A549 (cell line): ENCODE data around the gene OR2J3. TPM values are rescaled to one million over a fixed set of nuclear protein-coding genes. Genes with fewer than 3 reads are reported as not detected.
"Not testable (repeated sequence)": the region's sequence is repeated elsewhere in the genome, so short reads cannot be mapped to it uniquely, and the experiment has no call there.

Source experiments
- ATAC-seq, 2 experiments: fragments of 200-7000 bp in 1 of 2; fragments of >200 bp in 1 of 2; cut with Nextera tagmentation in 1 of 2; cut with Tn5 transposase in 1 of 2; 3 replicates each; pipeline versions ENCODE4 v1.8.0 to v1.9.1; 2018 to 2020; ENCODE audit warnings: mild to moderate bottlenecking in 1 of 2, moderate library complexity in 1 of 2
- CTCF ChIA-PET: fragments of 300-600 bp; sonication (Branson Sonifier 250); formaldehyde crosslinking; extraction: SDS; loops from one replicate; lab custom pipeline; 2021; ENCODE audit warnings: antibody characterized with exemption, inconsistent platforms; lab: Yijun Ruan, JAX
- POLR2A ChIA-PET: fragments of 350-600 bp; formaldehyde crosslinking; extraction: SDS; loops from one replicate; lab custom pipeline; 2021; ENCODE audit warnings: antibody characterized with exemption, inconsistent platforms; lab: Yijun Ruan, JAX
- DNase-seq, 2 experiments: peaks; one replicate each; pipeline versions ENCODE4 v3.0.0 to v3.0.0-alpha.2; 2011 to 2016; ENCODE audit warnings: low read depth in 1 of 2, low spot score in 1 of 2
- FAIRE-seq: peaks from 2 replicates; lab custom pipeline; 2011; peaks lifted over from hg19 to GRCh38; lab: Jason Lieb, UNC
- H3K27ac ChIP-seq, 2 experiments: fragments of >200 bp; sonication (Bioruptor Twin); formaldehyde crosslinking; 3 replicates each; pipeline ENCODE4 v1.5.1; 2016 to 2017
- H3K4me1 ChIP-seq: fragments of >200 bp; sonication (Bioruptor Twin); formaldehyde crosslinking; 3 replicates; pipeline ENCODE4 v1.6.1; 2016
- H3K4me2 ChIP-seq: fragments of >200 bp; sonication (Bioruptor Twin); formaldehyde crosslinking; 3 replicates; pipeline ENCODE4 v1.6.1; 2016
- H3K4me3 ChIP-seq: fragments of >200 bp; sonication (Bioruptor Twin); formaldehyde crosslinking; 3 replicates; pipeline ENCODE4 v1.5.1; 2016
- H3K9me3 ChIP-seq: fragments of >200 bp; sonication (Bioruptor Twin); formaldehyde crosslinking; 3 replicates; pipeline ENCODE4 v1.6.1; 2016
- BCL3 ChIP-seq: fragments of >200 bp; sonication (Bioruptor Twin); formaldehyde crosslinking; IDR thresholded peaks from 3 replicates; pipeline ENCODE4 v1.6.1; 2016
- BHLHE40 ChIP-seq: IDR thresholded peaks from 2 replicates; pipeline ENCODE4 v1.6.1; 2012; ENCODE audit warnings: low read depth, low read length, inconsistent platforms
- CBX2 ChIP-seq: fragments of 200-600 bp; sonication (generic); IDR thresholded peaks from 2 replicates; pipeline ENCODE4 v1.6.1; 2016; ENCODE audit warnings: low read depth, mild to moderate bottlenecking, borderline replicate concordance
- CBX8 ChIP-seq: fragments of 200-600 bp; sonication (generic); IDR thresholded peaks from 2 replicates; pipeline ENCODE4 v1.6.1; 2016
- CHD4 ChIP-seq: fragments of 200-600 bp; sonication (generic); IDR thresholded peaks from 2 replicates; pipeline ENCODE4 v1.6.1; 2016; ENCODE audit warnings: antibody characterized with exemption, mild to moderate bottlenecking, borderline replicate concordance
- EHMT2 ChIP-seq: fragments of 200-600 bp; sonication (generic); IDR thresholded peaks from 2 replicates; pipeline ENCODE4 v1.6.1; 2016; ENCODE audit warnings: antibody characterized with exemption, low read depth, mild to moderate bottlenecking, moderate library complexity
- EP300 ChIP-seq, 2 experiments: fragments of >200 bp; sonication (Bioruptor Twin); formaldehyde crosslinking; IDR thresholded peaks; 2 replicates in 1 of 2; 3 replicates in 1 of 2; pipeline ENCODE4 v1.6.1; 2016 to 2017
- ESRRA ChIP-seq: fragments of 150-350 bp; IDR thresholded peaks from 2 replicates; pipeline ENCODE4 v1.6.1; 2014; ENCODE audit warnings: mild to moderate bottlenecking, low read length, borderline replicate concordance
- FOSB ChIP-seq: fragments of 250-450 bp; sonication (Bioruptor Pico); IDR thresholded peaks from 2 replicates; pipeline ENCODE4 v1.5.0; 2020; ENCODE audit warnings: mild to moderate bottlenecking, moderate library complexity
- FOSL2 ChIP-seq, 2 experiments: fragments of 450-650 bp in 1 of 2; fragments of >200 bp in 1 of 2; sonication (Bioruptor Twin) in 1 of 2; formaldehyde crosslinking; IDR thresholded peaks; 2 replicates each; pipeline versions ENCODE4 v1.5.0 to v1.6.1; 2016 to 2020; ENCODE audit warnings: mild to moderate bottlenecking in 1 of 2, moderate library complexity in 1 of 2
- HOXA7 ChIP-seq: fragments of 250-450 bp; sonication (Bioruptor Pico); IDR thresholded peaks from 2 replicates; pipeline ENCODE4 v1.5.0; 2020; ENCODE audit warnings: mild to moderate bottlenecking, moderate library complexity
- MAFK ChIP-seq: fragments of 450-650 bp; IDR thresholded peaks from 2 replicates; pipeline ENCODE4 v1.6.1; 2014; ENCODE audit not compliant: partially characterized antibody
- MAZ ChIP-seq: fragments of 150-350 bp; IDR thresholded peaks from 2 replicates; pipeline ENCODE4 v1.6.1; 2014; ENCODE audit warnings: antibody characterized with exemption, low read depth, low read length, borderline replicate concordance
- MYC ChIP-seq: IDR thresholded peaks from 2 replicates; pipeline ENCODE4 v1.6.1; 2012; ENCODE audit warnings: mild to moderate bottlenecking, inconsistent platforms, low read length, improper control_type of control experiment, borderline replicate concordance
- NR3C1 ChIP-seq: fragments of >200 bp; sonication (Bioruptor Twin); formaldehyde crosslinking; IDR thresholded peaks from 3 replicates; pipeline ENCODE4 v1.6.1; 2017
- PBX3 ChIP-seq: IDR thresholded peaks from 2 replicates; pipeline ENCODE4 v1.6.1; 2012
- PHF8 ChIP-seq: fragments of 200-600 bp; sonication (generic); IDR thresholded peaks from 2 replicates; pipeline ENCODE4 v1.6.1; 2016; ENCODE audit warnings: low read depth, mild to moderate bottlenecking, antibody characterized with exemption, moderate library complexity, borderline replicate concordance
- POLR2AphosphoS2 ChIP-seq: conservative IDR thresholded peaks from 2 replicates; pipeline ENCODE4 v1.6.1; 2012; ENCODE audit warnings: low read length, improper control_type of control experiment, inconsistent platforms
- RFX5 ChIP-seq: fragments of 450-650 bp; IDR thresholded peaks from 2 replicates; pipeline ENCODE4 v1.7.1; 2014; ENCODE audit warnings: antibody characterized with exemption, mild to moderate bottlenecking, moderate library complexity
- SMC3 ChIP-seq: fragments of >200 bp; sonication (Bioruptor Twin); formaldehyde crosslinking; IDR thresholded peaks from 3 replicates; pipeline ENCODE4 v1.6.1; 2018; ENCODE audit warnings: inconsistent platforms
- TFCP2L1 ChIP-seq: fragments of 250-450 bp; sonication (Bioruptor Pico); IDR thresholded peaks from 2 replicates; pipeline ENCODE4 v1.5.0; 2021; ENCODE audit warnings: mild to moderate bottlenecking
- TP53 ChIP-seq: fragments of 250-450 bp; sonication (Bioruptor Pico); IDR thresholded peaks from 2 replicates; pipeline ENCODE4 v1.5.0; 2021; ENCODE audit warnings: mild to moderate bottlenecking, moderate library complexity
- USF2 ChIP-seq: fragments of 450-650 bp; IDR thresholded peaks from 2 replicates; pipeline ENCODE4 v1.6.1; 2014; ENCODE audit warnings: antibody characterized with exemption
- ZNF302 ChIP-seq: fragments of 250-450 bp; sonication (Bioruptor Pico); IDR thresholded peaks from 2 replicates; pipeline ENCODE4 v1.9.0; 2021; ENCODE audit warnings: inconsistent platforms, mild to moderate bottlenecking, moderate library complexity
- WGBS: methylation state at CpG from one replicate; pipeline ENCODE4 v1.1.6; 2017; ENCODE audit errors: missing lambda C conversion rate; 5-methylcytosine and 5-hydroxymethylcytosine counted together
- polyA plus RNA-seq, 4 experiments: library from polyadenylated mRNA; depleted of rRNA in 3 of 4; stranded (reverse); fragments of >200 nt; fragmentation: RNase III in 1 of 4; extraction: RNeasy Plus Mini Kit Qiagen cat#74134 plus additional on column Dnase treatment in 1 of 4; gene quantifications; 2 replicates in 3 of 4; 3 replicates in 1 of 4; pipeline ENCODE4 v1.2.3, GENCODE V29; 2011 to 2017

The OR2J3 gene
- polyA plus RNA-seq, 2 of the 4 experiments (the other 2 are of a cell fraction) = not detected

- CTCF ChIA-PET = no interaction called here
- no peak for TF ChIP-seq FOSB
- TF ChIP-seq POLR2AphosphoS2 = no peak
- no peak for TF ChIP-seq CBX2
- no peak for TF ChIP-seq EHMT2
- no peak for TF ChIP-seq PHF8
- no peak for TF ChIP-seq PBX3
- no peak for TF ChIP-seq TP53 (CRISPR knock-in tag)
- no peak for TF ChIP-seq HOXA7
- no peak for TF ChIP-seq SMC3
- no peak for TF ChIP-seq BHLHE40
- no peak for TF ChIP-seq MYC
- TF ChIP-seq FOSL2 (IDR thresholded peaks at IDR 0.05) = no peak
- no peak for TF ChIP-seq FOSL2 (CRISPR knock-in tag; IDR thresholded peaks at IDR 0.05)
- TF ChIP-seq ZNF302 = no peak
- DNase-seq = no peak
- WGBS = 5% methylated on average over 3 of the region's 3 CpGs
- Histone ChIP-seq H3K4me2 (no peak within 1 kb of the TSS), H3K9me3 (no peaks in the 10 kb centered on the region), H3K27ac (no peak within 1 kb of the TSS), H3K4me1 (no peaks in the 10 kb centered on the region), H3K4me3 (no peak within 1 kb of the TSS)
- ATAC-seq = no peak
- no peak for FAIRE-seq
- POLR2A ChIA-PET = no interaction called here
Observed at GRCh38 chr6:29099190-29099589, 8.7 kb upstream of the OR2J3 start, which contains the start of gene OR2J1. Gene OR2J1 (plus strand): TSS chr6:29099490. CDS start chr6:29100943, 1,453 bp downstream.

GRCh38 chr6:29112135-29112534 is 4.3 kb downstream of the OR2J3 start:
- CTCF ChIA-PET = no interaction called here
- Histone ChIP-seq H3K4me2 (no peak overlapping the region), H3K4me1 (no peaks in the 10 kb centered on the region)
- WGBS = 44% methylated on average over 4 of the region's 7 CpGs
- FAIRE-seq = no peak
- peak; percentile 5 for TF ChIP-seq MAFK
- no peak for TF ChIP-seq USF2
- TF ChIP-seq, all 56 proteins: peak for 1
- H3K27ac ChIP-seq = no peak overlapping the region
- POLR2A ChIA-PET = no interaction called here
- no peak overlapping the region for H3K4me3 ChIP-seq
- ATAC-seq (peak; percentile 54 to 71; a peak in 3 of 6 replicates), DNase-seq (peak in 1 of 2 experiments; percentile 22)
- no peaks in the 10 kb centered on the region for H3K9me3 ChIP-seq

- FAIRE-seq, H3K9me3 ChIP-seq, H3K4me2 ChIP-seq, ATAC-seq, DNase-seq, H3K27ac ChIP-seq, POLR2A ChIA-PET, CTCF ChIA-PET, H3K4me1 ChIP-seq, H3K4me3 ChIP-seq: not testable (repeated sequence)
- 54% methylated on average over 1 of the region's 3 CpGs for WGBS
Observed at GRCh38 chr6:29114964-29115363, 7.1 kb downstream of the OR2J3 start.

GRCh38 chr6:29129326-29130012 is 21.6 kb downstream of the OR2J3 start:
- no peaks in the 10 kb centered on the region for H3K4me1 ChIP-seq
- POLR2A ChIA-PET = no interaction called here
- CTCF ChIA-PET = no interaction called here
- H3K4me3 ChIP-seq = no peak overlapping the region
- H3K4me2 ChIP-seq = no peak overlapping the region
- no peak for ATAC-seq
- TF ChIP-seq TFCP2L1 (CRISPR knock-in tag) = no peak
- no peak for TF ChIP-seq FOSL2 (IDR thresholded peaks at IDR 0.05)
- no peak for TF ChIP-seq FOSL2 (CRISPR knock-in tag; IDR thresholded peaks at IDR 0.05)
- TF ChIP-seq EHMT2 = no peak
- TF ChIP-seq NR3C1 = no peak
- no peak for TF ChIP-seq MAZ
- no peak for TF ChIP-seq CBX8
- TF ChIP-seq BCL3 = no peak
- no peak for TF ChIP-seq ESRRA
- no peak for TF ChIP-seq CHD4
- no peak for TF ChIP-seq EP300 (IDR thresholded peaks at IDR 0.05)
- no peak for TF ChIP-seq MAFK
- TF ChIP-seq HOXA7 = no peak
- no peak for TF ChIP-seq RFX5
- 0% methylated on average over 5 of the region's 15 CpGs for WGBS
- DNase-seq = no peak
- H3K27ac ChIP-seq = no peak overlapping the region
- no peaks in the 10 kb centered on the region for H3K9me3 ChIP-seq
- FAIRE-seq = no peak
